DLD1 (cell line): ENCODE results near the gene CTXN2.

Experiments used
- in situ Hi-C: cut with HindIII; loops from 2 replicates; pipeline ENCODE4 v1.10.0; 2017; ENCODE audit warnings: low sequenced_read_pairs

The CTXN2 gene

GRCh38 chr15:48191574-48192225 is at the start of gene CTXN2:
CTXN2 (plus strand) TSS chr15:48191665; CDS start chr15:48201301, 9,636 bp downstream.
- in situ Hi-C loops, result no loop called here

GRCh38 chr15:48143856-48144255 is 47.6 kb upstream of the CTXN2 start:
- in situ Hi-C loops, result no loop called here

GRCh38 chr15:48144889-48145288 is 46.6 kb upstream of the CTXN2 start:
- in situ Hi-C loops, result no loop called here

- in situ Hi-C loops, result no loop called here
These were observed 45.5 kb upstream of the CTXN2 start for GRCh38 chr15:48145923-48146322.

GRCh38 chr15:48147358-48147757 is 44.1 kb upstream of the CTXN2 start:
- in situ Hi-C loops, result no loop called here

GRCh38 chr15:48149858-48150257 is 41.6 kb upstream of the CTXN2 start:
- in situ Hi-C loops, result no loop called here

GRCh38 chr15:48153526-48153925 is 37.9 kb upstream of the CTXN2 start:
- in situ Hi-C loops, result no loop called here

GRCh38 chr15:48168616-48169015 is 22.8 kb upstream of the CTXN2 start:
- in situ Hi-C loops, result no loop called here

GRCh38 chr15:48170981-48171380 is 20.5 kb upstream of the CTXN2 start:
- in situ Hi-C loops, result no loop called here

- in situ Hi-C loops, result no loop called here
These were observed 16.3 kb upstream of the CTXN2 start for GRCh38 chr15:48175126-48175525.

- in situ Hi-C loops, result no loop called here
These were observed 15.4 kb upstream of the CTXN2 start for GRCh38 chr15:48176112-48176511.

- in situ Hi-C loops, result no loop called here
These were observed 14.5 kb upstream of the CTXN2 start for GRCh38 chr15:48176957-48177356.

- in situ Hi-C loops, result no loop called here
These were observed 14.1 kb upstream of the CTXN2 start for GRCh38 chr15:48177383-48177765.

GRCh38 chr15:48177766-48178647 is 13.5 kb upstream of the CTXN2 start, which contains the start of gene MYEF2:
MYEF2 (minus strand) TSS chr15:48178295; CDS start chr15:48178237, 58 bp downstream.
- in situ Hi-C loops, result no loop called here

GRCh38 chr15:48178648-48178931 is 12.9 kb upstream of the CTXN2 start:
- in situ Hi-C loops, result no loop called here

GRCh38 chr15:48182749-48183148 is 8.7 kb upstream of the CTXN2 start:
- in situ Hi-C loops, result no loop called here

GRCh38 chr15:48185529-48185928 is 5.9 kb upstream of the CTXN2 start:
- in situ Hi-C loops, result no loop called here

- in situ Hi-C loops, result no loop called here
These were observed 5.2 kb upstream of the CTXN2 start for GRCh38 chr15:48186271-48186670.

GRCh38 chr15:48190932-48191573 is 412 bp upstream of the CTXN2 start:
- in situ Hi-C loops, result no loop called here

- in situ Hi-C loops, result no loop called here
These were observed 10.6 kb downstream of the CTXN2 start for GRCh38 chr15:48202068-48202467.

GRCh38 chr15:48205981-48206380 is 14.5 kb downstream of the CTXN2 start, which contains the start of gene SLC12A1:
SLC12A1 (plus strand) TSS chr15:48206302; CDS start chr15:48207720, 1,418 bp downstream.
- in situ Hi-C loops, result no loop called here

- in situ Hi-C loops, result no loop called here
These were observed 29.8 kb downstream of the CTXN2 start for GRCh38 chr15:48221261-48221660.
